Activated CD4-positive, CD25-positive, alpha-beta regulatory T cell treated with anti-CD3 and anti-CD28 coated beads, Interleukin-2, amount 50 U/mL, for 24 hours (primary cell): Measurements from ENCODE around the gene CH25H.
A peak's percentile ranks its signal among the peaks of the same experiment; 100 is the strongest.
"Not testable (repeated sequence)": the region's sequence is repeated elsewhere in the genome, so short reads cannot be mapped to it uniquely, and the experiment has no call there.

Experiments used
- ATAC-seq, 2 donors: fragments of 150-1000 bp; cut with Tn5 transposase; one replicate each; pipeline ENCODE4 v1.10.0; 2021; ENCODE audit warnings: mild to moderate bottlenecking in 1 of 2, moderate library complexity in 1 of 2

Gene CH25H, protein sequence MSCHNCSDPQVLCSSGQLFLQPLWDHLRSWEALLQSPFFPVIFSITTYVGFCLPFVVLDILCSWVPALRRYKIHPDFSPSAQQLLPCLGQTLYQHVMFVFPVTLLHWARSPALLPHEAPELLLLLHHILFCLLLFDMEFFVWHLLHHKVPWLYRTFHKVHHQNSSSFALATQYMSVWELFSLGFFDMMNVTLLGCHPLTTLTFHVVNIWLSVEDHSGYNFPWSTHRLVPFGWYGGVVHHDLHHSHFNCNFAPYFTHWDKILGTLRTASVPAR

DNA sequence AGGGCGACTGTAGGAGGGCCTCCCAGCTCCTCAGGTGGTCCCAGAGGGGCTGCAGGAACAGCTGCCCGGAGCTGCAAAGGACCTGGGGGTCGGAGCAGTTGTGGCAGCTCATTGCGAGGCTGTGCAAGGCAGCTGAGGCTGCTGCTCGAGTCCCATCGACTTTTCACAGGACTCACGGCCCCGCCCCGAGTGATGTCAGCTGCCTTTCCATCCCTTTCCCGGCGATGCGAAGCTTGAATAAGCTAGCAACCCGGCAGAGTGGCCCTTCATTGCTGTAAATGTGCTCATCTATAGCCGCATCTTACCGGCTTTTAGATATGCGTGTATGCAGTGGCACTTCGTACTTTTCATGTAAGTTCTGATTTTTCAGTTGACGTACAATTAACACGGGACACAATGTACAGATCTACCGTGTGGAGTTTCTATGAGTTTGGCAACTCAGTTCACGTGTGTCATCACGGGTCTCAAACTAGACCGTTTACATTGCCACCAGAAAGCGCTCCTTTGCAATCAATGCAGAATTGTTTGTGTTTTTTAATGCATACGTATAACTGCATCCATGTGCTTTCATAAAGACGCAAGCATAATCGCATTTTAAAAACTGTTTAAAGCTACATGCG, at the start of gene CH25H:
Gene CH25H, minus strand, starts transcription at position 137 of the 620 bp plus-strand sequence. Its CDS starts 25 bp downstream, at position 112.
- ATAC-seq, result peak; percentile 58 to 60

DNA sequence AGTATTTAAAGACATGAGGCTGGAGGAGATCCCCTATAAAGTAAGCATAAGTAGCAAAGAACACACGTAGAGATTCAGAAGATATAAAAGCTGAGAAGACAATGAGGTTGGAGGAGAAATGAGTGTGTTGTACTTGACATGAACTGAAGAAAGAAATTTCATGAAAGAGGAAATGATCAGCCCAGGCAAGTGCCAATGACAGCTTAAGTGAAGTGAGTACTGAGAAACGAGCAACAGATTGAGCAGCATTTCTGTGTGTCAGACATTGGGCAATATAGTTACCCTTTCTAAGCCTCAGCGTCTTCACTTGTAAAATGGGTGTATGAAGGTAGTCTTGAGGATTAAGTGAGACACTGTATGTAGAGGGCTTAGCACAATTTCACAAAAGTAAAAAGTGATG, 49.2 kb upstream of the CH25H start:
- ATAC-seq, result no peak

DNA sequence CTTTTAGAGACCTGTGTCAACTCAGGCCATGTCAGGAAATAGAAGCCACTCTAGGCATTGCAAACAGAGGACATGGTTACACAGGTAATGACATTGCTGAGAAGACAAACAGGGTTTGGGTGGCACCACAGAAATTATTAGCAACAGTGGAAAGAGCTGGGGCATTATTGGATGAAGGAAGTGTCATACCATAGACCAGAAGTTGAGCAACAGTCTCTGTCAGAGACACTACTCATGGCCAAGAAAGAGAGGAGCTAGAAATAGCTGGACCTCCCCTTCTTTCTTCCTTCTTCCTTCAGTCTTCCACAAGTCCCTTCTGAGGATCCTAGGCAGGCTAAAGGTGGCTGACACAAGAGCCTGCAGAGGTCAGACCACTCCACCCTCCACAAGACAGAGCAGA, 48.7 kb upstream of the CH25H start:
- ATAC-seq, result no peak

DNA sequence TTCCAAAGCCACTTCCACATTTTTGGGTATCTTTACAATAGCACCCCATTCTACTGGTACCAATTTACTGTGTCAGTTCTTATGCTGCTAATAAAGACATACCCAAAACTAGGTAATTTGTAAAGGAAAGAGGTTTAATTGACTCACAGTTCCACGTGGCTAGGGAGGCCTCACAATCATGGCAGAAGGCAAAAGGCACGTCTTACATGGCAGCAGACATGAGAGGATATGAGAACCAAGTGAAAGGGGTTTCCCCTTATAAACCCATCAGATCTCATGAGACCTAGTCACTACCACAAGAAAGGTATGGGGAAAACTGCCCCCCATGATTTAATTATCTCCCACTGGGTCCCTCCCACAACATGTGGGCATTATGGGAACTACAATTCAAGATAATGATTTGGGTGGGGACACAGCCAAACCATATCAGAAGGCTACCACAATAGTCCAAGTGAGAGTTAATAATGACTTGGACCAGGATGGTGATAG, 48.0 kb upstream of the CH25H start:
- not testable (repeated sequence) for ATAC-seq

DNA sequence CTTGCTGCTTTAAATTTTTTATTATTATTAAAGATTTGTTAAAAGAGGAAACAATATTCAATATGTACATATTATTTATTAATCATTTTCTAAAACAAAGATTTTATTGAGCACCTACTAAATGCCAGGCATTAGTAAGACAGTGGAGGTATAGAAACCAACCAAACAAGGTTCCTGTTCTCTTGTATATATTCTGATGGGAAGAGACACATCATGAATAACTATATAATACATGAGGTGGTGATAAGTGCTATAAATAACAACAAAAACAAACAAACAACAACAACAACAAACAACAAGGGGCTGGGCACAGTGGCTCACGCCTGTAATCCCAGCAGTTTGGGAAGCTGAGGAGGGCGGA, 45.1 kb upstream of the CH25H start:
- ATAC-seq, result no peak

DNA sequence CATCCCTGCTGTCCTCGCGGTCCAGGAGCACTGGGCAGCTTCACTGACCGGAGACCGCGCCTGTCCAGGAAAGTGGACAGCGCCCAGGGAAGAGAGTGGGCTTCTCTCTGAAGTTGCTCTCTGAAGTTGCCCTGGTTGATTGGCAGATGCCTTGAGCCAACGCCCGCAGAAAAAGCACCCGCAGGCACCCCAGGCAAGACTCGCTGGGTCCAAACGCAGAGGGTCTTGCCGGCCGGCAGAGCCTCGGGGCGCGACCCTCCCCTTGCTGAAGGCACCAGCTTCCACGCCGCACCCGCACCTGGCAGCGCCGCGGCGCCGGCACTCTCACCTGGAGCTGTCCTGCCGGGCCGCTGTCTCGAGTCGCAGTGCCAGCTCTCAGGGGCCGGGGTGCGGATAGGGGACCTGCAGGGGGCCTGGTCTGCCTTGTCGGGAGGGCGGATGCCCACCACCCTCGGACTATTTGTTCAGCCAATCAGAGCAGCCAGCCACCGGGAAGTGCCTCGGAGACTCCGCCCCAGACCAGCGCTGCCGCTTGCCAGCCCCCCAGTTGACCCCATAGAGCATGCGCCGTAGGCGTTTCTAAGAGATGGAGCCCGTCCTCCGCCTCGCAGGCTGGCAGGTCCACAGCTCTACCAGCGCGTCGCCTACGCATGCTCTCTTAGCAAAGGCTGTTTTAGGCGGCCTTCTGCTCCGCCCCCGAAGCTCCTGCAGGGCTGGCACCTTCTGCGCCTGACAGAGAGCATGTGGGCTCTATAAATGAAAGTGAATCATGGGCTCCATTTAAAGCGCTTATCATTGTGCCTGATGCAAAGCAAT, 44.5 kb upstream of the CH25H start, which contains the start of gene LIPA:
Gene LIPA, minus strand, starts transcription at position 367 of the 816 bp plus-strand sequence. CDS start 4,127 bp downstream, outside the sequence.
- ATAC-seq, result peak; percentile 93 to 95

DNA sequence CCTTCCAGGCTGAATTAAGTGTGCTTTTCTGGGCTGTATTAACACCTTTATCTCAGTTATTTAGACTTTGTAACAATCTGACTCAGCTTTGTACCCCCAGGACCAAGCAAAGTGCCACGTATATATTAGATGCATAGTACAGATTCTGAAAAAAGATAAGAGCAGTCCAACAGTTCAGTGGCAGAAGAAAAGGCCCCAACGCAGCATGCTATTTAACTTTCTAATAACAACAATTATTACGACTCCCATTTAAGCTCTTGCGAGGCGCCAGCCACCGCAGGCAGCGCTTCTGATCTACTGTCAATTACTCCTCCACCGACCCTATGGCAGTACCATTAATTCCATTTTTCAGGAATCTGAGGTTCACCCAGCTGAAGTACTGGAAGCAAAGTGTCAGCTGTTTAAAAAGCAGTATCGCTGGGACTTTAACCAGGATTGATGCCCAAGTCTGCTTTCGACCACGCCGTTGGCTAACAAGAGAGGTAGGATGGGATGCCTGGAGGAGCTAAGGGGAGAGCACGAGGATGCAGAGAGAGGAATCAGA, 43.8 kb upstream of the CH25H start:
- no peak for ATAC-seq

DNA sequence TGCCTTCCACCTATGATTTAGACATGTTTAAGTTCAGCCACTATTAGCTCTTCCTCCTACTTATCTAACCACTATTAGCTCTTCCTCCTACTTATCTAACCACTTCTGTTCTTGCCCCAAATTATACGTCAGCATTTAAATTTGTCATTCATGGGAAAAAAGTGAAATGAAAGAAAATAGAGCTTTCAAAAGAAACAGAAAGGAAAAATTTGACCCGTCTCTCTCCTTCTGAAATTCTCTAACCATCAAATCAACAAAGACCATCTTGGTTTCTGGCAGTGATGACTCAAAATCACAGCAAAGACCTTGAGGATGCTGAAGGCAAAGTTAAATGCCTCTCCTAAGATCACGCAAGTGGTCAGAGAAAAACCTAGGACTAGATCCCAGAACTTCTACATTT, 41.9 kb upstream of the CH25H start:
- ATAC-seq, result no peak

DNA sequence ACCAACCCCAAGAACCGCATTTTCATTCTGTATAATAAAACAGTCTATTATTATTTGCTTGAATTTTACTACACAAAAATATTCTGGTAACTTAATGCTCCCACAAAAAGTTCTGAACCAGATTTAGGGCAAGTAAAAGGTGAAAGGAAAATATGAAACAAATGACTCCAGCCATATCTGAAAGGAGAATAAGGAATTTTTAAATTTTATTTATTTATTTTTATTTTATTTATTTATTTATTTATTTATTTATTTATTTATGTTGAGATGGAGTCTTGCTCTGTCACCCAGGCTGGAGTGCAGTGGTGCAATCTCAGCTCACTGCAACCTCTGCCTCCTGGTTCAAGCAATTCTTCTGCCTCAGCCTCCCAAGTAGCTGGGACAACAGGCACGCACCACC, 40.5 kb upstream of the CH25H start:
- not testable (repeated sequence) for ATAC-seq

DNA sequence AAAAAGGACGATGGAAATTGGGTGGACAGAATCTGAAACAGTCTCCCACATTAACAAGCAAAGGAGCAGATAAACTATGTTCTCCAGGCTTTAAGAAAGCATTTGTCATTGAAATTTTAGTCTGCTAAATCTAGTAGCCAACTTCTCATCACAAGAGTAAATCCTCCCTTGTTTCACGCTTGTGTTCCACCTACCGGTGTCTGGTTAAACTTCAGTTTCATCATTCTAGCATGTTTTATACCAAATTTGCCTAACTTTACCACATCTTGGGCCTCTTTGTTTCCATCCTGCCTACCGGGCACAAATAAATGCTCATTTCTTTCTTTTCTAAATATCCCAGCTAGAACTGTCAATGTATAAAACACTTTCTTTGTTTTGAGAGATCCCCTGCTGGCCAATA, 38.7 kb upstream of the CH25H start:
- ATAC-seq, result no peak

DNA sequence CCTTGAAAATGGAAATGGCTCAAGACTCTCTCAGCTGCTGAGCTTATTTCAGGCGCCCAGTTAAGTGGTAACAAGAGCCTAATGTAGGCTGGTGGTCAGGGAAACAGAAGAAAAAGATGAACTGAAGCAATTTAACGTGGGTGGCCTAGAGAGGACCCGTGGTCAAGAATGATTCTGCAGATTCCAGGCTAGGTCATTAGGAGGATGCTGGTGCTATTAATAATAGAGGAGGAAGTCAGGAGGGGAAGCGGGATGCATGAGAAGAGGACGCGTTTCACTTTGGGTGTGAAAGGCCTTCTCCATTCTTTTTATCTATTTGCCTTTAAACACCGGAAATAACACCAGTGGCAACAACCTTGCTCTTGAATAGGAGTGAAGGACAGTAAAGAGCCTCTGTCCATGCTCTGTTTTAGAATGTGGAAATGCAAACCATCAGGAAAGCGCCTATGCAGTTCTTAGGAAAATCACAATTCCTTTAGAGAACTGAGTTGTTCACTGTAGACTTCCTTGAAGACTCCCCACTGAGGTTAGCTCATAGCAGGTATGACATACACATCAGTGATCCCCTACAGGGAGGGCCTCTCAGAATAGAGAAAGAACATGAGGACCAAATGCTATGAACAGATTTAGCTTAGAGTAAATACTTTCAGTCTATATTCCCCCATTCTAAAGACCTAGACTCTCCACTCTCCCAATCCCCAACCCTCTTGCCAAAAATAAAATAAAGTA, 35.9 kb upstream of the CH25H start:
- no peak for ATAC-seq

DNA sequence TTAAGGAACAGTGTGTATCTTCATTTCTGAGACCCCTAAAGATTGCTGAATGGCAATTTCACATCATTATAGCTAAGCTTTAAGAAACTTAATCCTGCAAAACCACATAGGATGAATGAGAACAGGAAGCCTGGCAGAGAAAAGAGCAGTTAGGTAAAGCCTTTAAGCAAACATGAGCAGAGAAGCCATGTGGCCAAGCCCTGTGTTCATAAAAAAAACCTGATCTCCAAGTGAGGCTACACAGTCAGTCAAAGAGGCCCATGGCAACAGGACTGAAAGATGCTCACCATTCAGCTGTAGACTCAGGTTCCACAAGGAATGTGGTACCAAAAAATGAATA, 35.2 kb upstream of the CH25H start:
- no peak for ATAC-seq

DNA sequence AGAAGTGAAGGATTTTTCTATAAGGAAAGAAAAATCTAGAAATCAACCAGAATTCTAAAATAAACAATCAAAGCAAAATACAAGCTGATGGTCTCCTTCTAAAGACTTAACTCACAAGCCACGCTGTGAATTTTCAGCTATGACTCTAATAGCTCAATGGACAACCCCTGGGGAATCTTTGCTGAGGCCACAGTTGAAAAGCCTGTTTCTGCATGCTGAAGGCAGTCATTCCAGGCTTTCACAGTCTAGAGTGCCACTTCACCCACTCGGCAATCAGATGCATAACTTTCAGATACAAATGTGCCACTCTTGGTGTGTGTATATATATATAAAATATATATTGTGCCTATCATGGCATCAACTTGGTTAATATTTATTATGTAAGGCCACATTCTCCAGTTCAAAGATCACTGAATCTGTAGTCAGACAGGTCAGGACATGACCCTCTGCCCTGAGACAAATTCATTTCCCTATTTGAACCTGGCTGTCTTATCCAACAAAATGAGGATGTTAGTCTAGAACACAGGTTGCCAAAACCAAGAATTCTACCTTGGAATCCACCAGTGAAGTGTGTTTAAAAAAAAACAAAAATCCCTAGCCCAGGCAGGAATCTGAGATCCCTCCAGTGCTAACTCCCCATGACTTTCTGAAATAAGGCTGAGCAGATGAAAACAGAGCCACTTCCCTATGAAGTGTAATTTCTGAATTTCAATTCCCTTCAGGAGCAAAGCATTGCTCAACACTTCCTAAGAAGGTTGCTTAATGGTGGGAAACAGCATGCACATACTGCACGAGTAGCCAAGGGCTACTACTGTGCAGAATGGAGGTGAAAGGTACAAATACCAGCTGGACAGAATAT, 34.6 kb upstream of the CH25H start:
- ATAC-seq, result no peak

DNA sequence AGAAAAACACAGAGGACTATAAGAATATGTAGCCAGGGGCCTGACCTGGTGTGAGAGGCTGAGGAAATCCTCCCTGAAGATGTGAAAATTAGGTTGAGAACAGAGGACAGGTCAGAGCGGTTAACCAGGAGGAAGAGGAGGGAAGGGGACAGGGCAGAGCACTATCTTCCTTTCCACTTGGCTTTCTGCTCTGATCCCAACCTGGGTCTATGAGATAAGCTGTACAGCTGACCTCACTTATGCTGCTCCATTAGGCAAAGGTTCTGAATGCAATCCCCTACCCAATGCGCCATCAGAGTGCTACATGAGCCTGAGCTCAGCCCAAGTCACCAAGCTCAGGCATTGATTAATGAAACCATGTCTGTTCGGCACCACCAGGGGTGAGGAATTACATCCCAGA, 33.9 kb upstream of the CH25H start:
- no peak for ATAC-seq

DNA sequence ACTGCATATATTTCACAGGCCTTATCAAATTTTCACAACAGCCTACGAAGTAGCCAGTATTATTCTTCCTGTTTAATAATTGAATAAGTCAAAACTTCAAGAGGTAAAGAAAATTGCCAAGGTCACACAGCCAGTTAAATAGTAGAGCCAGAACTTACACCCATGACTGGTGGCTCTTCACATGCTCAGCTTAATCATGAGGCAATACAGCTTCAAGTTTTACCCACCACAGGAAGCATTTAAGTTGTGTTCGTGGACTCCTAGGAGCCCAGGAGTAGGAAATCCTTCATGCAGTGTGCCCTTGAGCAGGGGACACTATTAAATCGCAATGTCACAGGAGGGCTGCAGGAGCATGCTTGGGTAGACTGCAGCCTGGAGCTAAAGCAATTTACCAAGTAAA, 33.4 kb upstream of the CH25H start:
- no peak for ATAC-seq

DNA sequence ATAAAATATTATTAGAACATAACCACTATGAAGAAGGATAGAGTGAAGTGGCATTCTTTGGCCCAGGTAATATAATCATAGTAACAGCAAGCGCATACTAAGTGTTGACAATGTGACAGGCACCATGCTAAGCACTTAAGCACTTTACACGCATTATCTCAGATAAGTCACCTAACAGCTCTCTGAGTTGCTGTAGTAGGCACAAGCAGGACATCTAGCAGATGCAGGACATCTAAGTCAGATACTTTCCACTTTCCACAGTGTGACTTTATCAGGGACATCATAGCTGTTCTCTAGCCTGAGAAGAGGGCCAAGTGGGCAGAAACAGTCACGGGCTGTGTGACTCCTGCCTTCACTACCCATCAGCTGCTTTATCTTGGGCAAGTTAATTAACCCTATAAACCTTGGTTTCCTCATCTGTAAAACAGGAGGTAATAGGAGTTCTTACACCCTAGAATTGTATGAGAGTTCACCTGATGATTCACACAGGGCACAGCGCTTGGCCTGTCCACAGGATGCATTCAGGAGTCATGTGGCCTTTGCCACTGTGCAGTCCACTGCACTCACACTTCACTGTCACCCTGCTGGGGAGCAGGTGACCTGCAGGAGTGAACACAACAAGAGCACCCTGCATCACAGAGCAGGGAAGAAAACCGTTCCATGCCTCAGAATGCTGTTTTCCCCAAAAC, 32.0 kb upstream of the CH25H start:
- no peak for ATAC-seq

DNA sequence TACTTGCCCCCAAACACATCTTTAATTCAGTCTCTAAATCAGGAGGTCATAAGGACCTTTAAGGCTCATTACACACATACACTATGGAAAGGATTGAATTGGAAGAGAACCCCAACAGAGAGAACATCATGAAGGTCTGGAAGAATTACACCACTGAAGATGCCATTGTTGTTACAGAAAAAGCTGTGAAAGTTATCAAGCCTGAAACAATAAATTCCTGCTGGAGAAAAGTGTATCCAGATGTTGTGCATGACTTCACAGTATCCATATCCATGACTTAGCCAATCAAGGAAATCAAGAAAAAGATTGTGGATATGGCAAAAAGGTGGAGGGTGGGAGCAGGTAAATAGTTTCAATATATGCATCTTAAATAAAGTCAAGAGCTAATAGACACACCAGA, 30.7 kb upstream of the CH25H start:
- no peak for ATAC-seq

DNA sequence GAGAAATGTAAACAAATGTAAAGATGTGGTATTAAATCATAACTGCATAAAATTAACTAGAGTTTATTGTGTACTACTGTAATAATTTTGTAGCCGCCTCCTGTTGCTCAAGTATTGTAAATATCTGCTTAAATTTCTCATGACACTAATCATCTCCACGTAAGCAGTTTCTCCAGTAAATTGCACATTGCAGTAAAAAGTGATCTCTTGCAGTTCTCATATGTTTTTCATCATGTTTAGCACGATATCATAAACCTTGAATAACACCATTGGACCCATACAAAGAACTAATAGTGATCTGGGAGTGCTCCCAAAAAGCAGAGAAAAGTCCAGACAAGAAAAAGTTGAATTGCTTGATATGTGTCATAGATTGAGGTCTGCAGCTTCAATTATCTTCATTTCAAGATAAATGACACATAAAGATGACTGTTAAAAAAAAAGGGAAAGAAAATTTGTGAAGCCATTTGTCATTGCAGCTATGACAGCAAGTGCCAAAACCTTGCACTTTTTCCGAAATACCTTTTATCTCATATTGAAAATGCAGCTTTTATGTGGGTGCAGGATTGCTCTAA, 29.2 kb upstream of the CH25H start:
- ATAC-seq, result no peak

DNA sequence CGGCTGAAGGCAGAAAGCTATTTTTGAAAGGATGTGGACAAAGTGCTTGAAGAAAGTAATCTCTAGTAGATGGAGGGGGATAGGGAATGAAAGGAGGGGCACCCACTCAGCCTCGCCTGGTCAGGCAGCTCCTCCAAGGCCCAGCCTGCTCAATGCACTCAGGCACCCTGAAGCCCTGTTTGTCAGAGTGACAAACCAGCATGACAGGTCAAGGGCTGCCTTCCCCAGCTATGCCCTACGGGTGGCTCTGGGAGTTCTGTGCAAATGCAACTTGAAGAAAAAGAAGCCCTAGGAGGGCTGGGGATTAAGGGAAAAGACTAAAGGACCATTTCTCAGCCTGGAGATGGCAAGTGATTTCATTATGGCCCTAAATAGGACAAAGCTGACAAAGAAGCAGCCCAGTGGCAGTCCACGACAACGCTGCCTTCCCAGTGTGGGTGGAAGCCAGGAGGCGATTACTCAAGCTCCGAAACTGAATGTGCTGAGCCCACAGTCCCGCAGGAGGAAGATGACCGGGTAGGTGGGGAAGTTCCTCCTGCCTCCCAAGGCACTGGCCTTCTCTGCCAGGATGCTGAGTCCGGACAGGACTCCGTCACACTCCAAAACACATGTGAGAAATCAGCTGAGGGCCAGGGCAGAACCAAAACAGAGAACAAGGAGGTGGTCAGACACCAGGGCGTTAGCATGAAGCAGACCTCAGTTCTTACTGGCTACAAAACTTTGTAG, 28.1 kb upstream of the CH25H start:
- ATAC-seq, result no peak

DNA sequence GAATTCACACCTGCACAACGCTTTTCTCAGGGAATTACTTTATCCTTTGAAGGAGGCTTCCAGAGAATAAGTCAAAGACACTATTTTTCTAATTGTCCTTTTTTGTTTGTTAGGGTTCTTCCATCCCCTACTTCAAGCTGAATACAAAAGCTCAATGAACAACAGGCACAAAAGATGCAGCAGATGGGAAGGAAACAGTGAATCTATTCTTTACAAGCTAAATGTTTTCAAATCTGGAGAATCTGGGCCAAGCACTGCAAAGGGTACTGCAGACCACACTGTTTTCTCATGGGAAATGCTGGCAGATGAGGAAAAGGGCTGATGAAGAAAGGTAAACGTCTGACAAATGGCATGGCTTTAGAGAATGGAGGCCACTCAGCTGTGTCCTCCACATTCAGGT, 25.9 kb upstream of the CH25H start:
- ATAC-seq, result no peak
